GM21619 (cell line): Measurements from ENCODE around the gene AP3D1.
"Not testable (repeated sequence)": the region's sequence is repeated elsewhere in the genome, so short reads cannot be mapped to it uniquely, and the experiment has no call there.

ENCODE experiments used
- ATAC-seq: cut with Tn5 transposase; IDR thresholded peaks from one replicate; pipeline ENCODE4 v1.9.1; 2021; ENCODE audit not compliant: unreplicated experiment

AP3D1 gene

GRCh38 chr19:2157452-2157851 lies 6.1 kb upstream of the AP3D1 start:
- no peak for ATAC-seq

GRCh38 chr19:2154587-2155075 lies 3.3 kb upstream of the AP3D1 start:
- ATAC-seq, result no peak

- ATAC-seq, result peak; percentile 19
These were observed 500 bp downstream of the AP3D1 start for GRCh38 chr19:2150794-2151338.

- no peak for ATAC-seq
These were observed 1.2 kb downstream of the AP3D1 start for GRCh38 chr19:2149980-2150793.

- no peak for ATAC-seq
These were observed 2.8 kb downstream of the AP3D1 start for GRCh38 chr19:2148482-2149135.

GRCh38 chr19:2145831-2146241 lies 5.5 kb downstream of the AP3D1 start:
- ATAC-seq, result no peak

GRCh38 chr19:2144190-2144589 lies 7.2 kb downstream of the AP3D1 start:
- no peak for ATAC-seq

GRCh38 chr19:2142173-2142829 lies 9.1 kb downstream of the AP3D1 start:
- no peak for ATAC-seq

GRCh38 chr19:2140138-2140569 lies 11.2 kb downstream of the AP3D1 start:
- no peak for ATAC-seq

GRCh38 chr19:2139385-2140137 lies 11.8 kb downstream of the AP3D1 start:
- ATAC-seq, result no peak

GRCh38 chr19:2138061-2138728 lies 13.2 kb downstream of the AP3D1 start:
- no peak for ATAC-seq

GRCh38 chr19:2136796-2137195 lies 14.6 kb downstream of the AP3D1 start:
- no peak for ATAC-seq

- ATAC-seq, result no peak
These were observed 15.6 kb downstream of the AP3D1 start for GRCh38 chr19:2135474-2136402.

GRCh38 chr19:2132731-2133490 lies 18.5 kb downstream of the AP3D1 start:
- no peak for ATAC-seq

- ATAC-seq, result no peak
These were observed 19.2 kb downstream of the AP3D1 start for GRCh38 chr19:2132191-2132590.

- not testable (repeated sequence) for ATAC-seq
These were observed 20.1 kb downstream of the AP3D1 start for GRCh38 chr19:2131012-2131975.
